T-cell (primary cell): ENCODE results near the gene RET. TPM values are rescaled to one million over a fixed set of nuclear protein-coding genes. Genes with fewer than 3 reads are reported as not detected.

Experiments used
- ATAC-seq, 4 experiments: fragments of 200-7000 bp in 3 of 4; fragments of 150-1000 bp in 1 of 4; cut with Tn5 transposase; replicated peaks in 1 of 4; 1 replicate in 3 of 4; 2 replicates in 1 of 4; pipeline ENCODE4 v1.10.0; 2021; ENCODE audit warnings: moderate library complexity in 3 of 4, mild to moderate bottlenecking in 2 of 4, moderate number of reproducible peaks in 1 of 4
- CTCF ChIA-PET, 2 donors: fragments of 300-600 bp; sonication (Branson Sonifier 250); formaldehyde crosslinking; loops; one replicate each; lab custom pipeline; 2022; ENCODE audit warnings: antibody characterized with exemption in 2 of 2; lab: Charles Lee
- POLR2A ChIA-PET, 2 donors: fragments of 300-600 bp; sonication (Branson Sonifier 250); formaldehyde crosslinking; loops; one replicate each; lab custom pipeline; 2022; ENCODE audit warnings: antibody characterized with exemption in 2 of 2; lab: Charles Lee
- DNase-seq, 35 experiments: peaks; one replicate each; pipeline versions ENCODE4 v3.0.0 to v3.0.0-alpha.2; 2013 to 2023
- H3K27ac ChIP-seq: one replicate; pipeline ENCODE4 v1.5.1; 2013; ENCODE audit warnings: low read length
- H3K27me3 ChIP-seq, 2 experiments: replicated peaks in 1 of 2; 1 replicate in 1 of 2; 2 replicates in 1 of 2; pipeline versions ENCODE4 v1.6.1 to v1.7.0; 2013; ENCODE audit warnings: low read length in 1 of 2, mixed read lengths in 1 of 2; ENCODE audit not compliant: control insufficient read depth in 2 of 2, insufficient read depth in 2 of 2; ENCODE audit errors: extremely low read depth in 1 of 2
- H3K36me3 ChIP-seq, 2 donors: 1 replicate in 1 of 2; 2 replicates in 1 of 2; pipeline versions ENCODE4 v1.6.1 to v1.7.0; 2013; ENCODE audit warnings: low read length in 1 of 2; ENCODE audit not compliant: control insufficient read depth in 2 of 2, insufficient read depth in 1 of 2; ENCODE audit errors: extremely low read depth in 1 of 2
- H3K4me1 ChIP-seq, 2 experiments: 1 replicate in 1 of 2; 2 replicates in 1 of 2; pipeline versions ENCODE4 v1.6.1 to v1.7.0; 2013; ENCODE audit warnings: low read length in 2 of 2, mixed read lengths in 1 of 2; ENCODE audit not compliant: insufficient read depth in 2 of 2, control insufficient read depth in 1 of 2; ENCODE audit errors: extremely low read depth in 1 of 2
- H3K4me3 ChIP-seq, 2 donors: 1 replicate in 1 of 2; 2 replicates in 1 of 2; pipeline versions ENCODE4 v1.5.1 to v1.7.0; 2013; ENCODE audit warnings: mild to moderate bottlenecking in 2 of 2, low read length in 1 of 2, moderate library complexity in 1 of 2; ENCODE audit not compliant: control insufficient read depth in 1 of 2; ENCODE audit errors: extremely low read depth in 1 of 2
- H3K9me3 ChIP-seq: 2 replicates; pipeline ENCODE4 v1.7.0; 2013
- H3K27ac Mint-ChIP-seq, 2 donors: one replicate each; pipeline ENCODE4 v1.8.0; 2020 to 2021; ENCODE audit warnings: mild to moderate bottlenecking in 2 of 2, mixed read lengths in 2 of 2
- H3K27me3 Mint-ChIP-seq, 2 donors: one replicate each; pipeline ENCODE4 v1.8.0; 2021 to 2022; ENCODE audit warnings: mixed read lengths in 2 of 2
- H3K36me3 Mint-ChIP-seq: one replicate; pipeline ENCODE4 v1.8.0; 2021; ENCODE audit warnings: mixed read lengths
- H3K4me1 Mint-ChIP-seq, 3 donors: one replicate each; pipeline ENCODE4 v1.8.0; 2020 to 2022; ENCODE audit warnings: mixed read lengths in 3 of 3, mild to moderate bottlenecking in 1 of 3
- H3K4me3 Mint-ChIP-seq, 3 donors: one replicate each; pipeline ENCODE4 v1.8.0; 2020 to 2022; ENCODE audit warnings: mild to moderate bottlenecking in 3 of 3, mixed read lengths in 3 of 3, moderate library complexity in 3 of 3
- H3K9me3 Mint-ChIP-seq, 3 donors: one replicate each; pipeline ENCODE4 v1.8.0; 2020 to 2022; ENCODE audit warnings: mixed read lengths in 3 of 3
- WGBS: methylation state at CpG from one replicate; pipeline ENCODE4 v1.1.5; 2013; ENCODE audit warnings: missing lambda C conversion rate; ENCODE audit not compliant: insufficient coverage; 5-methylcytosine and 5-hydroxymethylcytosine counted together
- total RNA-seq, 35 experiments: library from RNA in 6 of 35; stranded (reverse) in 6 of 35; fragments of 120-200 nt in 1 of 35; gene quantifications; one replicate each; pipeline versions ENCODE4 v1.2.1 to v1.2.4 and lab custom pipeline; 2013 to 2026

The RET gene
- total RNA-seq, 5 donors from 2014 or later (not counting 1 experiment from before 2014, with no cell fraction given), result 0.13 to 0.25 (median 0.15) TPM; not detected in 2

DNA sequence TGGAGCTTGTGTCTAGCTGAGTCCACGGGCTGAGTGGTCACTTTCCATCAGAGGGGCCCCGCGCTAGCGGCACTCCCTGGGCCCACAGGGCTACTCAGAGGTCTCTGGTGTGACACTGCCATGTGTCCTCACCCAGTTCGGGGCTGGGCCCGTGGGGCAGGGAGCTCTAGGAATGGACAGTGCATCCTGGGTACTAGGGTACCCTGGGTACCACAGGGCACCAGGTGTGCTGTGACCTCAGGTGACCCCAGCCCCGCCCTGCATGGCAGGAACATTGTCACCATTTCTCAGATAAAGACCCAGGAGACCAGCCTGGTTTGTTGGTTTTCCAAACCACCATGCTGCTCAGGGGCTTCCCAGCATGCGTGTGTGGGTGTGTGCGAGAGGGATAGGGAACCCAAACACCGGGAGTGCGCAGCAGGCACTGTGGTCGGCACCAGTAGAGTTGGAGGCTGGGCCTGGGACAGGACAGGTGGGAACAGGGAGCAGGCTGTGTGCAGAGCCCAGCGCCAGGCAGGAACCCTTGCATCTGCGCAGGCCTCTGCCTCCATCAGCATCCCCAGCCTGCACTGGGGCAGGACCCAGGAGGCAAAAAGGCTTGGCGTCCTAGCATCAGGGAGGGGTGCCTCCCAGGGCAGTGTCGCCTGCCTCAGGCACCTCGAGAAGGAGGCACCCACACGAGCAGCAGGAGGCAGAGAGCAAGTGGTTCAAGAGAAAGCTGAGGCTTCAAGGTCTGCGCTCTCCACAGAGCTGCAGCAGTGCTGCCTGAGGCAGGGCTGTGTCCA, 42.0 kb downstream of the RET start:
- Mint-ChIP-seq H3K27me3 (no peaks in the 10 kb centered on the region), H3K9me3 (no peaks in the 10 kb centered on the region), H3K36me3 (no peaks in the 10 kb centered on the region), H3K27ac (no peak overlapping the region), H3K4me1 (peaks cover 19 to 32% (median 21%) of the 10 kb centered on the region in 3 donors), H3K4me3 (no peak overlapping the region)
- no peak for DNase-seq
- Histone ChIP-seq H3K27me3 (no peaks in the 10 kb centered on the region), H3K4me1 (peaks cover 2 to 27% of the 10 kb centered on the region in 2 experiments), H3K36me3 (no peaks in the 10 kb centered on the region), H3K4me3 (no peak overlapping the region), H3K9me3 (no peaks in the 10 kb centered on the region), H3K27ac (no peak overlapping the region)
- ChIA-PET CTCF (no interaction called here), POLR2A (no interaction called here)
- WGBS, result 87% methylated on average over 18 of the region's 19 CpGs
- no peak for ATAC-seq

DNA sequence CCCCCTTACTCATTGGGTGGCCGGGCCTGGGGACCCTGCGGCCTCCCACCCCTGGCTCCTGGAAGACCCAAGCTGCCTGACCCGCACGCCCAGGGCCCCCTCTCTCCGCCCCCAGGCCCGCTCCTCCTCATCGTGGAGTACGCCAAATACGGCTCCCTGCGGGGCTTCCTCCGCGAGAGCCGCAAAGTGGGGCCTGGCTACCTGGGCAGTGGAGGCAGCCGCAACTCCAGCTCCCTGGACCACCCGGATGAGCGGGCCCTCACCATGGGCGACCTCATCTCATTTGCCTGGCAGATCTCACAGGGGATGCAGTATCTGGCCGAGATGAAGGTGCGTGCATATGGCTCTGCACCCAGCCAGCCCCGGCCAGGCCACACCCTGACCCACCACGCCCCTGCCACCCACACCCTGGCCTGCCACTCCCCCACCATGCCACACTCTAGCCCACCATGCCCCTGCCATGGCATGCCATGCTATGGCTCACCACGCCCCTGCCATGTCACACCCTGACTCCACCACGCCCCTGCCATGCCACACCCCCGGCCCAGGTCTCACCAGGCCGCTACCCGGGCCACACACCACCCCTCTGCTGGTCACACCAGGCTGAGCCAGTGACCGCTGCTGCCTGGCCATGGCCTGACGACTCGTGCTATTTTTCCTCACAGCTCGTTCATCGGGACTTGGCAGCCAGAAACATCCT, 42.7 kb downstream of the RET start:
- Histone ChIP-seq H3K4me1 (peaks cover 2 to 27% of the 10 kb centered on the region in 2 experiments), H3K9me3 (no peaks in the 10 kb centered on the region), H3K4me3 (no peak overlapping the region), H3K27ac (no peak overlapping the region), H3K36me3 (no peaks in the 10 kb centered on the region), H3K27me3 (no peaks in the 10 kb centered on the region)
- ChIA-PET POLR2A (no interaction called here), CTCF (interaction anchor here in 1 of 2 donors (1.0 kb wide), 1 partner anchor 83 kb away, joined by 7 read pairs; no protein-coding TSS in a partner anchor)
- no peak for ATAC-seq
- no peaks in the 10 kb centered on the region for H3K36me3 Mint-ChIP-seq
- DNase-seq, result no peak
- H3K9me3 Mint-ChIP-seq, result no peaks in the 10 kb centered on the region
- H3K4me1 Mint-ChIP-seq, result peaks cover 19 to 32% (median 21%) of the 10 kb centered on the region in 3 donors
- no peaks in the 10 kb centered on the region for H3K27me3 Mint-ChIP-seq
- H3K27ac Mint-ChIP-seq, result no peak overlapping the region
- no peak overlapping the region for H3K4me3 Mint-ChIP-seq
- 93% methylated on average over 30 of the region's 31 CpGs for WGBS

GRCh38 chr10:43120116-43120928, 43.5 kb downstream of the RET start:
- no peak overlapping the region for H3K4me3 ChIP-seq
- CTCF ChIA-PET, result interaction anchor here in 1 of 2 donors (1.0 kb wide), 1 partner anchor 82 kb away, joined by 7 read pairs; no protein-coding TSS in a partner anchor
- peak overlapping the region; percentile 52 for H3K27ac ChIP-seq
- DNase-seq (no peak), ATAC-seq (no peak)
- H3K4me1 ChIP-seq, result peaks cover 2 to 27% of the 10 kb centered on the region in 2 experiments
- 89% methylated on average over 15 of the region's 19 CpGs for WGBS
- H3K4me1 Mint-ChIP-seq, result peaks cover 19 to 32% (median 21%) of the 10 kb centered on the region in 3 donors
- H3K36me3 Mint-ChIP-seq, result no peaks in the 10 kb centered on the region
- H3K27me3 ChIP-seq, result no peaks in the 10 kb centered on the region
- H3K27me3 Mint-ChIP-seq, result no peaks in the 10 kb centered on the region
- POLR2A ChIA-PET, result interaction anchor here in 1 of 2 donors (1.4 kb wide), 1 partner anchor 18 kb away, joined by 4 read pairs; the partner anchor contains the start of gene CSGALNACT2
- no peaks in the 10 kb centered on the region for H3K9me3 Mint-ChIP-seq
- no peaks in the 10 kb centered on the region for H3K9me3 ChIP-seq
- no peaks in the 10 kb centered on the region for H3K36me3 ChIP-seq
- H3K27ac Mint-ChIP-seq, result peak overlapping the region; percentile 83 to 89
- H3K4me3 Mint-ChIP-seq, result peak overlapping the region in 1 of 3 donors; percentile 51

- no peaks in the 10 kb centered on the region for H3K9me3 ChIP-seq
- ATAC-seq, result peak; percentile 86 to 97 (median 90)
- no peaks in the 10 kb centered on the region for H3K36me3 ChIP-seq
- no peaks in the 10 kb centered on the region for H3K9me3 Mint-ChIP-seq
- DNase-seq, result peak in 33 of 35 experiments; percentile 17 to 71 (median 47)
- H3K4me3 Mint-ChIP-seq, result peak overlapping the region in 2 of 3 donors; percentile 26 to 51
- 17% methylated on average over 1 of the region's 3 CpGs for WGBS
- CTCF ChIA-PET, result interaction anchor here in 1 of 2 donors (1.0 kb wide), 1 partner anchor 81 kb away, joined by 7 read pairs; no protein-coding TSS in a partner anchor
- peaks cover 0 to 2% of the 10 kb centered on the region in 2 experiments for H3K27me3 ChIP-seq
- peak overlapping the region; percentile 83 to 89 for H3K27ac Mint-ChIP-seq
- H3K27ac ChIP-seq, result peak overlapping the region; percentile 52
- no peaks in the 10 kb centered on the region for H3K27me3 Mint-ChIP-seq
- H3K36me3 Mint-ChIP-seq, result no peaks in the 10 kb centered on the region
- H3K4me1 ChIP-seq, result peaks cover 2 to 28% of the 10 kb centered on the region in 2 experiments
- peaks cover 19 to 32% (median 21%) of the 10 kb centered on the region in 3 donors for H3K4me1 Mint-ChIP-seq
- POLR2A ChIA-PET, result interaction anchor here in 1 of 2 donors (1.4 kb wide), 1 partner anchor 17 kb away, joined by 4 read pairs; the partner anchor contains the start of gene CSGALNACT2
- H3K4me3 ChIP-seq, result no peak overlapping the region
Observed at GRCh38 chr10:43120929-43121314, 44.1 kb downstream of the RET start.

- CTCF ChIA-PET, result no interaction called here
- H3K9me3 ChIP-seq, result no peaks in the 10 kb centered on the region
- Mint-ChIP-seq H3K27me3 (no peaks in the 10 kb centered on the region), H3K4me3 (peak overlapping the region in 1 of 3 donors; percentile 51), H3K27ac (peak overlapping the region; percentile 83 to 89), H3K36me3 (no peaks in the 10 kb centered on the region), H3K4me1 (peaks cover 19 to 33% (median 21%) of the 10 kb centered on the region in 3 donors), H3K9me3 (no peaks in the 10 kb centered on the region)
- POLR2A ChIA-PET, result interaction anchor here in 1 of 2 donors (1.4 kb wide), 1 partner anchor 17 kb away, joined by 4 read pairs; the partner anchor contains the start of gene CSGALNACT2
- WGBS, result 100% methylated on average over 1 of the region's 1 CpG
- H3K27ac ChIP-seq, result peak overlapping the region; percentile 52
- H3K27me3 ChIP-seq, result peaks cover 0 to 7% of the 10 kb centered on the region in 2 experiments
- no peak overlapping the region for H3K4me3 ChIP-seq
- peak in 1 of 4 experiments; percentile 8 for ATAC-seq
- DNase-seq, result peak in 2 of 35 experiments; percentile 19 to 23
- H3K4me1 ChIP-seq, result peaks cover 2 to 33% of the 10 kb centered on the region in 2 experiments
- H3K36me3 ChIP-seq, result no peaks in the 10 kb centered on the region
Observed at GRCh38 chr10:43121444-43121843, 44.6 kb downstream of the RET start.
